Esophagus muscularis mucosa (tissue), 4 donors: ENCODE measurements around the gene DARS1. TPM values are rescaled to one million over a fixed set of nuclear protein-coding genes. Genes with fewer than 3 reads are reported as not detected.

Experiments used
- DNase-seq: peaks from one replicate; pipeline ENCODE4 v3.0.0-alpha.2; 2017; ENCODE audit errors: extremely low spot score
- H3K27ac ChIP-seq, 4 donors: fragments of 200-600 bp; sonication (generic); replicated peaks in 1 of 4; 1 replicate in 3 of 4; 2 replicates in 1 of 4; pipeline ENCODE4 v1.5.1; 2016 to 2019; ENCODE audit warnings: mild to moderate bottlenecking in 1 of 4
- H3K27me3 ChIP-seq, 4 donors: fragments of 200-600 bp; sonication (generic); one replicate each; pipeline versions ENCODE4 v1.5.1 to v1.6.0; 2016 to 2019
- H3K36me3 ChIP-seq, 4 donors: fragments of 200-600 bp; sonication (generic); one replicate each; pipeline ENCODE4 v1.5.1; 2016 to 2019
- H3K4me1 ChIP-seq, 4 donors: fragments of 200-600 bp; sonication (generic); one replicate each; pipeline ENCODE4 v1.5.1; 2016 to 2019
- H3K4me3 ChIP-seq, 4 donors: fragments of 200-600 bp; sonication (generic); 1 replicate in 2 of 4; 2 replicates in 2 of 4; pipeline ENCODE4 v1.5.1; 2016 to 2019; ENCODE audit warnings: mild to moderate bottlenecking in 4 of 4, moderate library complexity in 1 of 4
- H3K9me3 ChIP-seq, 4 donors: fragments of 200-600 bp; sonication (generic); 1 replicate in 3 of 4; 2 replicates in 1 of 4; pipeline ENCODE4 v1.5.1; 2016 to 2019
- EP300 ChIP-seq: sonication (generic); formaldehyde crosslinking; IDR thresholded peaks from one replicate; pipeline ENCODE4 v1.6.1; 2017; ENCODE audit warnings: antibody characterized with exemption
- POLR2A ChIP-seq: fragments of 450-650 bp; IDR thresholded peaks from one replicate; pipeline ENCODE4 v1.6.1; 2017; ENCODE audit warnings: antibody characterized with exemption, moderate library complexity, mild to moderate bottlenecking, low read depth
- POLR2AphosphoS5 ChIP-seq, 2 donors: sonication (generic); formaldehyde crosslinking; IDR thresholded peaks; one replicate each; pipeline ENCODE4 v1.6.1; 2017; ENCODE audit warnings: antibody characterized with exemption in 2 of 2
- WGBS: methylation state at CpG from one replicate; pipeline ENCODE4 v1.1.5; 2018; 5-methylcytosine and 5-hydroxymethylcytosine counted together
- intact Hi-C: fragments of 100-400 bp; cut with DNase I; formaldehyde crosslinking; loops from one replicate; pipeline ENCODE4 v1.15.1; 2023
- total RNA-seq, 4 donors: library from RNA; depleted of rRNA; stranded (reverse); fragments of >200 nt; gene quantifications; one replicate each; pipeline versions ENCODE4 v1.1.0 to v1.2.1, GENCODE V29; 2016
- TF ChIP-seq, protein P1 (sequence below), 3 experiments: fragments of 200-600 bp in 2 of 3; fragments of 450-650 bp in 1 of 3; sonication (generic) in 2 of 3; IDR thresholded peaks; one replicate each; pipeline ENCODE4 v1.5.1; 2017 to 2019; ENCODE audit warnings: antibody characterized with exemption in 3 of 3, mild to moderate bottlenecking in 2 of 3, moderate library complexity in 1 of 3

The DARS1 gene
- total RNA-seq, 4 donors from 2014 or later = 98.8 to 129 (median 121) TPM

DNA sequence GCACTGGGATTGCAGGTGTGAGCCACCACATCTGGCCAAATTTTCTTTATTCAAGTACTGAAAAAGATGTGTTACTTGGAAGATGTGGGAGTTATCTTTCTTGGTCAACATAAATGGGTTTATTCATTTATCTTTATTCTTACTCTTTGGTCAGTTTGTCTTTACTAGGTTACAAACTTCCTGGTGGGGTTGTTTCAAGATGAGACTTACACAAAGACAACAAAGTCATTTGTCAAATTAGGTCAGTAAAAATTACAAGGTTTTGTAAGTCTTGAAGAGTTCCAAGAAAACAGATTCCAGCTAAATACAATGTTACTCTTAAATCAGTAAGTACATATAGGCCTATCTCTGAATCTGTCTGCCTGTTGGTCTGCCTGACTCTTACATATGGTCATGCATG, 48.9 kb downstream of the DARS1 start:
- Histone ChIP-seq H3K27ac (no peak overlapping the region), H3K4me1 (peaks cover 0 to 6% (median 0%) of the 10 kb centered on the region in 4 donors), H3K9me3 (no peaks in the 10 kb centered on the region), H3K4me3 (no peak overlapping the region), H3K36me3 (peaks cover under 1 to 32% (median 18%) of the 10 kb centered on the region in 4 donors), H3K27me3 (no peaks in the 10 kb centered on the region)
- no peak for TF ChIP-seq POLR2AphosphoS5 (IDR thresholded peaks at IDR 0.05)
- intact Hi-C loops = no loop called here
- no peak for DNase-seq

DNA sequence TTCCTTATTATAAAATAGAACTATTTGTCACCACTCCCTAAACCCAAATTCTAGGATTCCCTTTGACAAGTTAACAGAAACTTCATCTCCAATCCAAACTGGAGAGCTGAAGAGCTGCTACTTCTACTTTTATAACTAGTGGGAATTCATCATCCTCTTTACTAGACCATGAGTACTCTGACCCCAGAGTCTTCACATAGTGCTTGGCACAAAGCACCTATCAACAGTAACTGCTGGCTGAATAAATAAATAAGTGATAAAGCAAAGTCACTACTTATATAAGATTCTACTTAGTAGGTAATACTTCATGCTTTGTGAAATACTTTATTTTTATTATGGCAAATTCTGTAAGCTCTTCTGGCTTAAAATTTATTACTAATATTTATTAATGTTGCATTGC, 49.5 kb downstream of the DARS1 start:
- Histone ChIP-seq H3K36me3 (peaks cover 5 to 38% (median 21%) of the 10 kb centered on the region in 4 donors), H3K9me3 (no peaks in the 10 kb centered on the region), H3K27ac (no peak overlapping the region), H3K4me1 (peaks cover 0 to 6% (median 0%) of the 10 kb centered on the region in 4 donors), H3K4me3 (no peak overlapping the region), H3K27me3 (no peaks in the 10 kb centered on the region)
- TF ChIP-seq EP300 (no peak), POLR2A (no peak), POLR2AphosphoS5 (IDR thresholded peaks at IDR 0.05) (no peak)
- TF ChIP-seq, protein P1, sequence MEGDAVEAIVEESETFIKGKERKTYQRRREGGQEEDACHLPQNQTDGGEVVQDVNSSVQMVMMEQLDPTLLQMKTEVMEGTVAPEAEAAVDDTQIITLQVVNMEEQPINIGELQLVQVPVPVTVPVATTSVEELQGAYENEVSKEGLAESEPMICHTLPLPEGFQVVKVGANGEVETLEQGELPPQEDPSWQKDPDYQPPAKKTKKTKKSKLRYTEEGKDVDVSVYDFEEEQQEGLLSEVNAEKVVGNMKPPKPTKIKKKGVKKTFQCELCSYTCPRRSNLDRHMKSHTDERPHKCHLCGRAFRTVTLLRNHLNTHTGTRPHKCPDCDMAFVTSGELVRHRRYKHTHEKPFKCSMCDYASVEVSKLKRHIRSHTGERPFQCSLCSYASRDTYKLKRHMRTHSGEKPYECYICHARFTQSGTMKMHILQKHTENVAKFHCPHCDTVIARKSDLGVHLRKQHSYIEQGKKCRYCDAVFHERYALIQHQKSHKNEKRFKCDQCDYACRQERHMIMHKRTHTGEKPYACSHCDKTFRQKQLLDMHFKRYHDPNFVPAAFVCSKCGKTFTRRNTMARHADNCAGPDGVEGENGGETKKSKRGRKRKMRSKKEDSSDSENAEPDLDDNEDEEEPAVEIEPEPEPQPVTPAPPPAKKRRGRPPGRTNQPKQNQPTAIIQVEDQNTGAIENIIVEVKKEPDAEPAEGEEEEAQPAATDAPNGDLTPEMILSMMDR (IDR thresholded peaks at IDR 0.05) = no peak
- intact Hi-C loops = no loop called here
- DNase-seq = no peak

DNA sequence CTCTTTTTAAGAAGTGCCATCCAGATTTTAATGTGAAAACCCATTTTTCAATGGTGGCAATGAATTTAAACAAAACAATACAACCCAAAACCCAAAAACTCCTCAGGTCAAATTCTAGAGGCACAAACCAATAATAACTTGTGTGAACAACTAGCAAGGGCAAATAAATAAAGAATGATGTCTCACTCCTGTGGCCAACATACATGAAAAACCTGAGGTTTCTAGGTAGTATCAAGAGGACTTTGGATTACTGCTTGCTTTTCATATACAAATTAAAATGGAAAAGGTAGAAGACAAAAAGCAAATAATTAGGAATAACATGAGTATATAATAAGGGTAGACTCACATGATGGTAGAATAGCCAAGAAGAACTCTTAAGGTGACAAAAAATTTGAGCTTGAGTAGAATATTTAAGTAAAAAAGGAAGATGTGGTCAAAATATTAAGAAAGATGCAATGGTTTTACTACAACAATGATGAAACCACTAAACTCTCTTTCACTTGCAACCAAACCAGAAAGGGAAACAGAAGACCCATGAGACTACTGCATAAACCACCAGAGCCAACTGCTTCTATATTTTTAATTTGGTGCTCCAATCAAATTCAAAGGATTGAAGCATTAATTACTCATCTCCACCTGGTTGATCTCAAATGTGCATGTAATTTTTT, 53.5 kb downstream of the DARS1 start:
- no peaks in the 10 kb centered on the region for H3K9me3 ChIP-seq
- H3K27me3 ChIP-seq = no peaks in the 10 kb centered on the region
- H3K36me3 ChIP-seq = peaks cover 5 to 63% (median 33%) of the 10 kb centered on the region in 4 donors
- TF ChIP-seq EP300 (no peak), POLR2A (no peak), POLR2AphosphoS5 (IDR thresholded peaks at IDR 0.05) (no peak)
- TF ChIP-seq, protein P1 (IDR thresholded peaks at IDR 0.05) = no peak
- no peak for DNase-seq
- intact Hi-C loops = no loop called here
- H3K4me3 ChIP-seq = no peak overlapping the region
- H3K27ac ChIP-seq = no peak overlapping the region
- peaks cover 0 to 6% (median 0%) of the 10 kb centered on the region in 4 donors for H3K4me1 ChIP-seq

DNA sequence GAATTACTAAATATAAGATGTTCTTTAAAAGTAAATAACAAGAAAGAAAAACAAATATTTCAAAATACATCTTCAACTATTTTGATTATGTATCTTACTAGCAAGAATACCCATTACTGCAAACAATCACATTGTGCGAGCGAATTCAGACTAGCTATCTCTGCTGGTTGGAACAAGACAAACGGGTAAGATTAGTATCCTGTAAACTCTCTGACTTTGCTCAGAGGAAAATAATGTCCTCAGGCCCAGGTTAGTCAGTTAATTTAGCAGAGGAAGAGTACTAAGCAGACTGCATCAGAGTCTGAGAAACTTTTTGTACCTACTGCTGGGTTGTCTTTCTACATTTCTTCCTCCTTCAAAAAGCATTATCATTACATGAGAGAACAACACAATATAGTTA, 58.8 kb downstream of the DARS1 start:
- Histone ChIP-seq H3K36me3 (peaks cover 6 to 43% (median 30%) of the 10 kb centered on the region in 4 donors), H3K27ac (no peak overlapping the region), H3K9me3 (no peaks in the 10 kb centered on the region), H3K4me1 (no peaks in the 10 kb centered on the region), H3K4me3 (no peak overlapping the region), H3K27me3 (no peaks in the 10 kb centered on the region)
- intact Hi-C loops = loop anchor here (10.0 kb wide), 1 partner anchor 188 kb away; the partner anchor contains the start of gene CXCR4
- DNase-seq = no peak
- TF ChIP-seq, protein P1 (IDR thresholded peaks at IDR 0.05) = no peak
- no peak for TF ChIP-seq POLR2A
- no peak for TF ChIP-seq POLR2AphosphoS5 (IDR thresholded peaks at IDR 0.05)
- no peak for TF ChIP-seq EP300
- WGBS = 97% methylated on average over 3 of the region's 3 CpGs

DNA sequence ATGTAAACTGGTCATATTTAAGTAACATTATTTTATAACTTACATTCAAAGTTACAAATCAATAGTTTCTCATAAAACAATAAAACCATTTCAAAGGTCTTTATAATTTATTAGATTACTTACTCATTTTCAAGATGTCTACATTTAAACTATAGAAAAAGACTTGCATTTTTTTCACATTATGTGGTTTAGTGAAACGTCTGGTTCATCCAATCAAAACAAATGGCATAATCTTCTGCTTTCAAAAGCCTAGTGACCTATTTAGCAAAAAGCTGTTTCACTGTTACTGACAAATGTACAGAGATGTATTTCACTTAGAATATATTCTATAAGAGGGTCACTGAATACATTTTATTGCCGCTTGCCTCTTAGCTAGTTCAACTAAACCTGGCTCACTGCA, 59.9 kb downstream of the DARS1 start:
- 63% methylated on average over 2 of the region's 2 CpGs for WGBS
- DNase-seq = no peak
- Histone ChIP-seq H3K27ac (no peak overlapping the region), H3K36me3 (peaks cover 6 to 39% (median 24%) of the 10 kb centered on the region in 4 donors), H3K9me3 (no peaks in the 10 kb centered on the region), H3K27me3 (no peaks in the 10 kb centered on the region), H3K4me3 (no peak overlapping the region), H3K4me1 (no peaks in the 10 kb centered on the region)
- TF ChIP-seq, protein P1 (IDR thresholded peaks at IDR 0.05) = no peak
- no peak for TF ChIP-seq EP300
- intact Hi-C loops = loop anchor here (10.0 kb wide), 1 partner anchor 189 kb away; the partner anchor contains the start of gene CXCR4
